Mesenchymal stem cell (in vitro differentiated cells and primary cell): ENCODE results near the gene ZDHHC18.

Source experiments
- DNase-seq: peaks from one replicate; pipeline ENCODE4 v3.0.0-alpha.2; 2013
- H2AFZ ChIP-seq: one replicate; pipeline ENCODE4 v1.6.1; 2013; ENCODE audit warnings: low read depth, mild to moderate bottlenecking, control low read depth, inconsistent platforms, low read length, moderate library complexity
- H2AK5ac ChIP-seq: 2 replicates; pipeline ENCODE4 v1.6.1; 2013; ENCODE audit warnings: low read length, moderate library complexity, mild to moderate bottlenecking, inconsistent platforms; ENCODE audit not compliant: severe bottlenecking
- H2BK120ac ChIP-seq: one replicate; pipeline ENCODE4 v1.6.1; 2013; ENCODE audit warnings: low read depth, mild to moderate bottlenecking, inconsistent platforms, low read length, moderate library complexity
- H2BK12ac ChIP-seq, 2 experiments: one replicate each; pipeline ENCODE4 v1.6.1; 2013; ENCODE audit warnings: inconsistent platforms in 2 of 2, low read length in 2 of 2, mild to moderate bottlenecking in 2 of 2, moderate library complexity in 2 of 2, control low read depth in 1 of 2
- H2BK15ac ChIP-seq: one replicate; pipeline ENCODE4 v1.6.1; 2013; ENCODE audit warnings: mild to moderate bottlenecking, low read depth, inconsistent platforms; ENCODE audit not compliant: poor library complexity, severe bottlenecking
- H2BK5ac ChIP-seq: 2 replicates; pipeline ENCODE4 v1.6.1; 2013; ENCODE audit warnings: low read depth, mild to moderate bottlenecking, low read length, control low read depth, inconsistent platforms; ENCODE audit not compliant: poor library complexity, severe bottlenecking
- H3K14ac ChIP-seq, 2 experiments: one replicate each; pipeline ENCODE4 v1.6.1; 2013; ENCODE audit warnings: inconsistent platforms in 2 of 2, low read length in 2 of 2, control low read depth in 1 of 2, mild to moderate bottlenecking in 1 of 2, moderate library complexity in 1 of 2
- H3K18ac ChIP-seq, 2 experiments: one replicate each; pipeline ENCODE4 v1.6.1; 2013; ENCODE audit warnings: inconsistent platforms in 2 of 2, low read length in 2 of 2, control low read depth in 1 of 2, low read depth in 1 of 2, mild to moderate bottlenecking in 1 of 2
- H3K23ac ChIP-seq, 2 experiments: one replicate each; pipeline ENCODE4 v1.6.1; 2013; ENCODE audit warnings: inconsistent platforms in 2 of 2, low read length in 2 of 2, mild to moderate bottlenecking in 2 of 2, moderate library complexity in 2 of 2, control low read depth in 1 of 2
- H3K27ac ChIP-seq: 2 replicates; pipeline ENCODE4 v1.5.1; 2013; ENCODE audit warnings: mild to moderate bottlenecking, moderate library complexity, low read length, control low read depth, inconsistent platforms; ENCODE audit not compliant: poor library complexity, severe bottlenecking
- H3K27me3 ChIP-seq, 2 experiments: 2 replicates each; pipeline versions ENCODE4 v1.6.1 to v1.7.0; 2013; ENCODE audit warnings: low read length in 2 of 2, mild to moderate bottlenecking in 2 of 2, moderate library complexity in 2 of 2, control low read depth in 1 of 2, inconsistent platforms in 1 of 2; ENCODE audit not compliant: control insufficient read depth in 1 of 2, insufficient read depth in 1 of 2
- H3K36me3 ChIP-seq, 2 experiments: 2 replicates each; pipeline versions ENCODE4 v1.6.1 to v1.7.0; 2013; ENCODE audit warnings: low read length in 2 of 2, control low read depth in 1 of 2, inconsistent platforms in 1 of 2, low read depth in 1 of 2, mild to moderate bottlenecking in 1 of 2; ENCODE audit not compliant: insufficient read depth in 2 of 2, control insufficient read depth in 1 of 2
- H3K4ac ChIP-seq, 2 experiments: one replicate each; pipeline ENCODE4 v1.6.1; 2013; ENCODE audit warnings: inconsistent platforms in 2 of 2, low read length in 2 of 2, mild to moderate bottlenecking in 2 of 2, moderate library complexity in 2 of 2, control low read depth in 1 of 2, low read depth in 1 of 2
- H3K4me1 ChIP-seq: 2 replicates; pipeline ENCODE4 v1.6.1; 2013; ENCODE audit warnings: low read depth, low read length, control low read depth; ENCODE audit not compliant: control insufficient read depth, insufficient read depth
- H3K4me2 ChIP-seq: 2 replicates; pipeline ENCODE4 v1.6.1; 2013; ENCODE audit warnings: low read length, mild to moderate bottlenecking, inconsistent platforms; ENCODE audit not compliant: poor library complexity, severe bottlenecking
- H3K4me3 ChIP-seq, 2 experiments: 2 replicates each; pipeline versions ENCODE4 v1.5.1 to v1.7.0; 2013; ENCODE audit warnings: low read length in 2 of 2, mild to moderate bottlenecking in 2 of 2, control low read depth in 1 of 2, low read depth in 1 of 2; ENCODE audit not compliant: insufficient read depth in 1 of 2
- H3K79me1 ChIP-seq: replicated peaks from 2 replicates; pipeline ENCODE4 v1.6.1; 2013; ENCODE audit warnings: mild to moderate bottlenecking, control low read depth, low read length, inconsistent platforms; ENCODE audit not compliant: poor library complexity, severe bottlenecking
- H3K9ac ChIP-seq: 2 replicates; pipeline ENCODE4 v1.7.0; 2013; ENCODE audit warnings: mild to moderate bottlenecking, low read length, moderate library complexity
- H3K9me3 ChIP-seq: 2 replicates; pipeline ENCODE4 v1.7.0; 2013; ENCODE audit warnings: mild to moderate bottlenecking, low read length; ENCODE audit not compliant: control insufficient read depth
- H4K8ac ChIP-seq: one replicate; pipeline ENCODE4 v1.6.1; 2013; ENCODE audit warnings: inconsistent platforms, mild to moderate bottlenecking, low read length, moderate library complexity
- H4K91ac ChIP-seq: one replicate; pipeline ENCODE4 v1.6.1; 2013; ENCODE audit warnings: mild to moderate bottlenecking, low read length, inconsistent platforms
- WGBS: methylation state at CpG from one replicate; pipeline ENCODE4 v1.1.7; 2013; ENCODE audit warnings: mixed read lengths; 5-methylcytosine and 5-hydroxymethylcytosine counted together

The ZDHHC18 gene

DNA sequence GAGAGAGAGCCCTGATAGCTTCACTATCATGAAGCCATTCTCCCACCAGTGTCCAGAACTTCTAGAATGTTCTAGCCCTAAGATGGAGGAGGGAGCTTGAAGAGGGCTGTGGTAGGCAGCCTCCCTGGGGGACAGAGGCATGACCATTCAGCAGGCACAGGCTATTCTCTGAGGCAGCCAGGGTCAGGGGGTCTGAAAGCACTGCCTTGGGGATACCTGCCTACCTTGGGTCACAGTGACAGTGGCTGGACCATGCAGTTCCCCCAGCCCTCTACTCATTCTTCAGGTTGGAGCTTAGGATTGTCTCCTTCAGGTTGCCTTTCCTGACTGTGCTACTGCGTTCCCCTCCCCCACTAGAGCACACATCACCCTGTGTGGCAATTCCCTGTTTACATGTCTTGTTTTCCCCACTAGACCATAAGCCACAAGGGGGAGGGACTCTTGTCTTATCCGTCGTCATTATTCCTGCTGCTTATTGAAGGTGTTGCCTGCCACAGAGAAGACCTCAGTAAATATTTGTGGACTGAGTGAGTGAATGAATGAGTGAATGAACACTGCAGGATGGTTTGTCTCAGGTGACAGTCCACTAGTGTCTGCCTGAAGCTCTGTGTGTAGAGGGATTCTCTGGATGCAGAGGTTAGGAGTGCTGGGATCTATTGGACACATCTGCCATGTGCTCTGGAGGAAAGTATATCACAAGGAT lies 5.2 kb downstream of the ZDHHC18 start:
- Histone ChIP-seq H3K27ac (no peak overlapping the region), H3K23ac (no peak overlapping the region), H3K18ac (peak overlapping the region; percentile 37 to 42), H2BK120ac (no peak overlapping the region), H3K27me3 (no peaks in the 10 kb centered on the region), H3K36me3 (peaks cover 42 to 48% of the 10 kb centered on the region in 2 experiments), H4K91ac (no peak overlapping the region), H3K79me1 (peaks cover 37% of the 10 kb centered on the region), H2AK5ac (no peak overlapping the region), H3K9ac (no peak overlapping the region), H2BK5ac (no peak overlapping the region), H4K8ac (no peak overlapping the region), H3K4me1 (peaks cover 27% of the 10 kb centered on the region), H2BK12ac (peak overlapping the region in 1 of 2 experiments; percentile 10), H3K9me3 (no peaks in the 10 kb centered on the region), H2BK15ac (no peak overlapping the region), H3K14ac (peak overlapping the region in 1 of 2 experiments; percentile 18), H3K4ac (peak overlapping the region in 1 of 2 experiments; percentile 24), H3K4me3 (no peak overlapping the region), H2AFZ (no peak overlapping the region), H3K4me2 (no peak overlapping the region)
- peak; percentile 85 for DNase-seq
- 47% methylated on average over 3 of the region's 3 CpGs for WGBS

DNA sequence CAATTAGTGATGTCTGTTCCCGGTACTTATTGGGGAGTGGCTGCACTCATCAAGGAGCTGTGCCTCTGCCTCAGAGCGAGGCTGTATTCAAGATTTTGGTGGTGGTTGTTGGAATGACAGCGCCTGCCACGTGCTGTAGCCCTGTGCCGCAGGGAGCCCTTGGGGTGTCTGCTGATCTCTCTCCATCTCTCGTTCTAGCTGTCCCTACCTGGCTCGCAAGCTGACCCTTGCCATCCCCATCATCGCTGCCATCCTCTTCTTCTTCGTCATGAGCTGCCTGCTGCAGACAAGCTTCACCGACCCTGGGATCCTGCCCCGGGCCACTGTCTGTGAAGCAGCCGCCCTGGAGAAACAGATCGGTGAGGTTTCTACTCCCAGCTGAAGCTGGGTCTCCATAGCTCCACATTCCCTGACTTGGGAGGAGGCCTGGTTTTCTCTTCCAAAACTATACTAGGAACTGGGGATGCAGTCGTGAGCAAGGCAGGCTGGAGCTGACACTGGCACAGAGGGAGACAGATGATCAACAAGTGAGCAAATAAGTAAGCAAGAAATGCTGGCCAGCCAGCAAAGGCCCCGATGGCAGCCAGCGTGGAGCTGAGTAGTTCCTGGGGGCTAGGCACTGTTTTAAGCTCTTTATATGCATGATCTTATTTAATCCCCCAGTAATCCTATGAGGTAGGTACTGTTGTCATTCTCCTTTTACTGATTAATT lies 5.9 kb downstream of the ZDHHC18 start:
- Histone ChIP-seq H4K8ac (no peak overlapping the region), H3K36me3 (peaks cover 42 to 48% of the 10 kb centered on the region in 2 experiments), H3K4ac (no peak overlapping the region), H2BK12ac (no peak overlapping the region), H3K9me3 (no peaks in the 10 kb centered on the region), H3K14ac (no peak overlapping the region), H2AFZ (no peak overlapping the region), H3K27me3 (no peaks in the 10 kb centered on the region), H2BK15ac (peak overlapping the region; percentile 12), H3K4me2 (no peak overlapping the region), H3K4me1 (peaks cover 23% of the 10 kb centered on the region), H3K79me1 (peaks cover 35% of the 10 kb centered on the region), H3K9ac (no peak overlapping the region), H2BK120ac (no peak overlapping the region), H3K4me3 (no peak overlapping the region), H2BK5ac (no peak overlapping the region), H2AK5ac (no peak overlapping the region), H3K27ac (no peak overlapping the region), H3K18ac (no peak overlapping the region), H4K91ac (no peak overlapping the region), H3K23ac (no peak overlapping the region)
- DNase-seq, result no peak
- 97% methylated on average over 16 of the region's 16 CpGs for WGBS

DNA sequence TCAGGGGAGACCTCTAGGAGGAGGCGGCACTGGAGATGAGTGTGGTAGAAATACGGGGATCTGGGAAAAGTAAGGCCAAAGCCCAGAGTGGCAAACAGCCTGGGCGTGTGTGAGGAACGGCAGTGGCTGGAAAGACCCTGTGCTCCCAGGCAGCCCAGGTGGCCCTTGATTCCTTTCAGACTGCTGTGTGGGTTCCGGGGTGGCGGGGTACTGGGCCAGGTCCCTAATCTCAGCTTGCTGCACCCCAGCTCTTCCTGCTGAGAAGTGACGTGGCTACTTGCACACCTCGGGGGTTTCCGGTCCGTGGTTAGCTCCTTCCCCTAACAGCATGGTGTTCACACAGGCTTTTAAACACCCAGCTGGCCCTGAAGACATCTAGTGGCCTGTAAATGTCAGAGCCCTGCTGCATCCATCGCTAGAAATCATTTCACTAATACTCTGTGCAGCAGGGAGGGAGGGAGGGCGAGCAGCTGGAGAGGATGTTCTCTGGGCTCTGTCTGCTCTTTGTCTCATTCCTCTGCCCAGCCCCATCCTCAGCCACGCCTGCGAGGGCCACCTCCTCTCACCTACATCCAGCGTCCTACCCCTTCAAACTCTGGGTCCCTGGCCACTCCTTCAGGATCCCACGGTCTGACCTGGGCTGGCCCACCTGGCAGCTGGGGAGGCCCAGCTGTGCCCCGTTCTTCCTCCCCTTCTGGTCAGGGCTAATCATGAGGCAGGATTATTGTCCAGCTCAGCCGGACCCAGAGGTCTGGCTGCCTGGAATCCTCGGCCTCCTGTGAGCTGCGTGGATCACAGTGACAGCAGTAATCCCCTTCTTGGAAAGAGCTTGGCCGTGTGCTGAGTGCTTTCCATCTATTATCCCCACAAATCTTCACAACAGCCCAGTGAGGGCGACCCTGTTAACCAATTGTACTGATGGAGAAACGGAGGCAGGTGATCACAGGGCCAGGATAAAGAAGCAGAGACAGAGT lies 7.2 kb downstream of the ZDHHC18 start:
- H3K4me3 ChIP-seq, result no peak overlapping the region
- no peak overlapping the region for H3K23ac ChIP-seq
- no peak overlapping the region for H2AK5ac ChIP-seq
- H3K4ac ChIP-seq, result no peak overlapping the region
- no peak overlapping the region for H2BK120ac ChIP-seq
- no peak overlapping the region for H3K18ac ChIP-seq
- no peak overlapping the region for H4K8ac ChIP-seq
- H3K9me3 ChIP-seq, result no peaks in the 10 kb centered on the region
- no peak overlapping the region for H3K14ac ChIP-seq
- no peak overlapping the region for H2BK5ac ChIP-seq
- H3K36me3 ChIP-seq, result peaks cover 47 to 60% of the 10 kb centered on the region in 2 experiments
- H3K27me3 ChIP-seq, result no peaks in the 10 kb centered on the region
- H2BK15ac ChIP-seq, result no peak overlapping the region
- H3K4me1 ChIP-seq, result peaks cover 21% of the 10 kb centered on the region
- WGBS, result 95% methylated on average over 21 of the region's 23 CpGs
- H3K9ac ChIP-seq, result no peak overlapping the region
- peaks cover 30% of the 10 kb centered on the region for H3K79me1 ChIP-seq
- H4K91ac ChIP-seq, result no peak overlapping the region
- H2BK12ac ChIP-seq, result no peak overlapping the region
- no peak for DNase-seq
- no peak overlapping the region for H3K27ac ChIP-seq
- no peak overlapping the region for H3K4me2 ChIP-seq
- H2AFZ ChIP-seq, result no peak overlapping the region
